Measurements from ENCODE around the gene MAP1LC3C.
"Not testable (repeated sequence)": the region's sequence is repeated elsewhere in the genome, so short reads cannot be mapped to it uniquely, and the experiment has no call there.

MAP1LC3C gene

DNA sequence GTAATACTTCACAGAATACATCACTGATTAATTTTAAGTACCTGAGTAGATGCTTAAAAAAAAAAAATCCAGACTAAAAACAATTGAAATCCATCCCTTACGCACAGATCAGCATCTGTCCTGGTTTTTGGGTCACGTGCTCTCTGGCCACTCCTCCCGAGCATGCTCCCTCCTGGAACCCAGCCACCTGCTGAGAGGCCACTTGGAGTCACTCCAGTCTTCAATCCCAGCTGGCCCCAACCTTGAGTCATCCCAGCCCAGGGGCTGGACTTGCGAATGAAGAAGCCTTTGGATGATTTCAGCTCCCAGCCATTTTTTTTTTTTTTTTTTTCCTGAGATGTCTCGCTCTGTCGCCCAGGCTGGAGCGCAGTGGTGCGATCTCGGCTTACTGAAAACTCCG, 8.9 kb downstream of the MAP1LC3C start:
- no peak for DNase-seq

DNA sequence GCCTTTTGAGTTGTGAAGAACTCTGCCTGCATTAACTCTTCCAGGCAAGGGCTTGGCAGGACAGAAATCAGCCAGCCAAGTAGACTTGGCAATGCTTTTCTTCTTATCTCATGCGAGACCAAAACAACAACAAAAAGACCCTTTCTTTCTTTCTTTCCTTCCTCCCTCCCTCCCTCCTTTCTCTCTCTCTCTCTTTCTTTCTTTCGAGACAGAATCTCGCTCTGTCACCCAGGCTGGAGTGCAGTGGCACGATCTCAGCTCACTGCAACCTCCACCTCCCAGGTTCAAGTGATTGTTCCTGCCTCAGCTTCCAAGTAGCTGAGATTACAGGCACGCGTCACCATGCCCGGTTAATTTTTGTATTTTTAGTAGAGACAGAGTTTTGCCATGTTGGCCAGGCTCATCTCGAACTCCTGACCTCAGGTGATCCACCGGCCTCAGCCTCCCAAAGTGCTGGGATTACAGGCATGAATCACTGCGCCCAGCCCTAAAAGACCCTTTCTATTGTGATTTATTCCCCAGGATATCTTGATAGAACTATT, 10.4 kb downstream of the MAP1LC3C start:
- DNase-seq = not testable (repeated sequence)

- no peak for DNase-seq
These were observed 13.1 kb downstream of the MAP1LC3C start for GRCh38 chr1:241985787-241986186.

DNA sequence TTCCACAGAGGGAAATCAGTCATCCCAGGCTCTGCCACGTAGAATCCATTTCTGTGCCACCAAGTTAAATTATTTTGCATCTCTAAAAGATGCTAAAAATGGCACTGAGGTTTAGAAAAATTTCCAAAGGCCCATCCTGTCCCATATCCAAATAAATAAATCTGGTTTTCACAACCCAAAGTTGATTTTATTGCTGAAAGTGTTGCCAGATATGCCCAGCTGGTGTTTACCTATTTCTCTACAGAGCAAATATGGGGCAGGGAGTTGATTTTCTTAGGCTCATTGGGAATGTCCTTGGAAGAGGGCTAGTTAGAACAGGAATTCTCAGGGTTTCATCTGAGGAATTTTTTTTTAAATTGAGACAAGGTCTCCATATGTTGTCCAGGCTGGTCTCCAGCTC, 19.0 kb downstream of the MAP1LC3C start:
- DNase-seq = no peak

- no peak for DNase-seq
These were observed 19.8 kb downstream of the MAP1LC3C start for GRCh38 chr1:241979071-241979470.

DNA sequence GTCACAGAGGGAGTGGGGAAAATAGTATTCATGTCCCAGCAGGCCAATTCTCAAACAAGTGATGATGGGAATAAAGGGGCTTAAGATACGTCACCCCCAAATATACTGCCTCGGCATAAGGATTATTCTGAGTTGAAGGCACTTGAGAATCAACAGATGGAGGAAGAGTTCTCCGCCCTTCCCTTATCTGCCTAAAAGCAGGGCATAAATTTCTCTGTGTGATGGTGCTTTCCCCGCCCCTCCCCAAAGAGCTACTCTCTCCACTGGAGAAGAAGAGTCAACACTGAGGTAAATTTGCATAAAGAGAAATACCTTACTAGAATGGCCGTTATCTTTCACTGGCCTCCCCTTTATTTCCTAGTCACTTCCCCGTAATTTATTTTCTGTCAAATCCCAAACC, 22.7 kb downstream of the MAP1LC3C start:
- DNase-seq = no peak

DNA sequence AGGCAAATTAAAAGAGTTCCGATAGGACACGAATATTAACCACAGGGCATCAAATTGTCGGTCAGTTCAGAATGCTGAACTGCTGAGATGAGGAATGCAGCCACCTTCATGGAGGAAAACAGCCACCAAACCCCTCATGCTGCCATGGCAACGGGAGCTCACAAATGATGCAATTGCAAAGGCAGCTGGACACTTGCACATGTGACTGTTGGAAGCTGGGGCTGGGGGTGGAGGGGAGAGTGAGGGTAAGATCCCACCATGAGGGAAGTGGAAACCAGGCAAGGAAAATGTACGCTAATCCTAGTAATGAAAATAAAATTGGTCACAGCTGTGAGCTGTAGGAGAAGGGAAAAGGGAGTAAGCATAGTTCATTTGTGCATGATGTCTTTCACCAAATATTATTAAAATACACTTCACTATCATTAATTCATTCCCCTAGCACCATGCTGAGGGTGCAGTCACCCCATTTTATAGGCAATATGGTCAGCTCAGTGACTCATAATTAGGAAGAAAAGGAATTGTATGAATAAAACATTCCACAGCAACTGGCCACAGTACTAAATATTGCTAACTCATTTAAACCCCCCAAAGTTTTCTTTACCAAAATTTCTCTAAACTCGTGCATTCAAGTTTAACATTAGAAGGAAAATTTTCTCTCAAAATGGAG, 26.1 kb downstream of the MAP1LC3C start:
- DNase-seq = no peak

DNA sequence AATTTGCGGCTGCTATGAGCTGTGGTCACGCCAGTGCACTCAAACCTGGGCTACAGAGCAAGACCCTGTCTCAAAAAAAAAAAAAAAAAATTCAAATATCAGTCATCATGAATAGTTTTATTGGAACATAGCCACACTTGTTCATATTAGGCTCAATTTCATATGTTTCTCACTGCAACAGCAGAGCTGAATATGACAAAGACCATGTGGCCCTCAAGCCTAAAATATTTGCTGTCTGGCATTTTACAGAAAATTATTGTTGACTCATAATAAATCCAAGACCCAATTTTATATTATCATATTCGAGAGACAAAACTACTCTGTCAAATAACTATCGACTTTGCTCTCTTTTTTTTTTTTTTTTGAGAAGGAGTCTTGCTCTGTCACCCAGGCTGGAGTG, 30.3 kb downstream of the MAP1LC3C start:
- DNase-seq = no peak

GRCh38 chr1:241964550-241965282, 34.2 kb downstream of the MAP1LC3C start:
- no peak for DNase-seq

DNA sequence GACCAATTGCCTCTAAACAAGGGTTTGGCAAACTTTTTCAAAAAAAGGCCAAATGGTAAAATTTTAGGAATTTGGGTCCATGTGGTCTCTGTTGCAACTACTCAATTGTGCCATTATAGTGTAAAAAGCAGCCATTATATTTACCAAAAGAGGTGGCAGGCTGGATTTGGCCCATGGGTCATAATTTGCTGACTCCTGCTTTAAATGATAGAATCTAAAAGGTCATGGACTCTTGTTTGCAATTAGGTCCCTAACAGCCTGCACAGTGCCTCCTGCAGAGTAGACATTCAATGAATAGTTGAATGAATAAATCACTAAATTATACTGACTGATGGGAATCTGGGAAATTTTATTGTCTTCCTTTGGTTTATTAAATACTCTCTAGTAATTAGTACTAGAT, 35.2 kb downstream of the MAP1LC3C start:
- no peak for DNase-seq

GRCh38 chr1:241962153-241962552, 36.7 kb downstream of the MAP1LC3C start:
- no peak for DNase-seq

DNA sequence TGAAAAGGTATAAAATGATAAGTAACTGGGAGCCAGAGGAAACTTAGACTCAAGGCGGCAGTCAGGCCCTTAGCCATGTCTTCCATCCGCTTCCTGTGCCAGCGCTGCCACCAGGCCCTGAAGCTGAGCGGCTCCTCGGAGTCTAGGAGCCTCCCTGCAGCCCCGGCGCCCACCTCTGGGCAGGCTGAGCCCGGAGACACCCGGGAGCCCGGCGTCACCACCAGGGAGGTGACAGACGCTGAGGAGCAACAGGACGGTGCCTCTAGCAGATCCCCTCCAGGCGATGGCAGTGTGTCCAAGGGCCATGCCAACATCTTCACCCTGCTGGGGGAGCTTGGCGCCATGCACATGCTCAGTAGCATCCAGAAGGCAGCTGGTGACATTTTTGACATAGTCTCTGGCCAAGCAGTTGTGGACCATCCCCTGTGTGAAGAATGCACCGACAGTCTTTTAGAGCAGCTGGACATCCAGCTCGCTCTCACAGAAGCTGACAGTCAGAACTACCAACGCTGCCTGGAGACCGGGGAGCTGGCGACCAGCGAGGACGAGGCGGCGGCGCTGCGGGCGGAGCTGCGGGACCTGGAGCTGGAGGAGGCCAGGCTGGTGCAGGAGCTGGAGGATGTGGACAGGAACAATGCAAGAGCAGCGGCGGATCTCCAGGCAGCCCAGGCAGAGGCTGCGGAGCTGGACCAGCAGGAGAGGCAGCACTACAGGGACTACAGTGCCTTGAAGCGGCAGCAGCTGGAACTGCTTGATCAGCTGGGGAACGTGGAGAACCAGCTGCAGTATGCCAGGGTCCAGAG, 41.0 kb downstream of the MAP1LC3C start, which contains the start of gene BECN2:
BECN2 (plus strand) TSS at position 76 of the 803 bp plus-strand sequence; CDS start at position 76, 0 bp downstream.
- no peak for DNase-seq

GRCh38 chr1:241950390-241950789, 48.5 kb downstream of the MAP1LC3C start:
- DNase-seq = no peak

GRCh38 chr1:241947354-241947753, 51.5 kb downstream of the MAP1LC3C start:
- DNase-seq = no peak
